ENCODE results near the gene CDK5RAP2. TPM values are rescaled to one million over a fixed set of nuclear protein-coding genes. Genes with fewer than 3 reads are reported as not detected.

CDK5RAP2 gene
- total and polyA plus RNA-seq, 8 donors, result 24.7 to 438 (median 31.3) TPM

GRCh38 chr9:120484162-120484561, 95.8 kb downstream of the CDK5RAP2 start:
- intact Hi-C loops (cut with DNase I; ENCODE audit: low total_unique reads), result no loop called here
- Histone ChIP-seq H3K4me1 (peaks cover 0 to 47% (median 14%) of the 10 kb centered on the region in 4 donors), H3K4me3 (no peak overlapping the region), H3K36me3 (peaks cover 11 to 71% (median 54%) of the 10 kb centered on the region in 4 donors), H3K27me3 (no peaks in the 10 kb centered on the region), H3K27ac (peak overlapping the region in 1 of 5 donors; percentile 63), H3K9me3 (no peaks in the 10 kb centered on the region)
- DNase-seq, result no peak
- TF ChIP-seq, protein P1, sequence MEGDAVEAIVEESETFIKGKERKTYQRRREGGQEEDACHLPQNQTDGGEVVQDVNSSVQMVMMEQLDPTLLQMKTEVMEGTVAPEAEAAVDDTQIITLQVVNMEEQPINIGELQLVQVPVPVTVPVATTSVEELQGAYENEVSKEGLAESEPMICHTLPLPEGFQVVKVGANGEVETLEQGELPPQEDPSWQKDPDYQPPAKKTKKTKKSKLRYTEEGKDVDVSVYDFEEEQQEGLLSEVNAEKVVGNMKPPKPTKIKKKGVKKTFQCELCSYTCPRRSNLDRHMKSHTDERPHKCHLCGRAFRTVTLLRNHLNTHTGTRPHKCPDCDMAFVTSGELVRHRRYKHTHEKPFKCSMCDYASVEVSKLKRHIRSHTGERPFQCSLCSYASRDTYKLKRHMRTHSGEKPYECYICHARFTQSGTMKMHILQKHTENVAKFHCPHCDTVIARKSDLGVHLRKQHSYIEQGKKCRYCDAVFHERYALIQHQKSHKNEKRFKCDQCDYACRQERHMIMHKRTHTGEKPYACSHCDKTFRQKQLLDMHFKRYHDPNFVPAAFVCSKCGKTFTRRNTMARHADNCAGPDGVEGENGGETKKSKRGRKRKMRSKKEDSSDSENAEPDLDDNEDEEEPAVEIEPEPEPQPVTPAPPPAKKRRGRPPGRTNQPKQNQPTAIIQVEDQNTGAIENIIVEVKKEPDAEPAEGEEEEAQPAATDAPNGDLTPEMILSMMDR (IDR thresholded peaks at IDR 0.05), result no peak
- TF ChIP-seq EP300 (IDR thresholded peaks at IDR 0.05) (no peak), POLR2A (IDR thresholded peaks at IDR 0.05) (no peak), POLR2AphosphoS5 (IDR thresholded peaks at IDR 0.05) (no peak)
- 91 to 95% (median 94%) methylated on average over 5 of the region's 5 CpGs for WGBS, 5 donors

DNA sequence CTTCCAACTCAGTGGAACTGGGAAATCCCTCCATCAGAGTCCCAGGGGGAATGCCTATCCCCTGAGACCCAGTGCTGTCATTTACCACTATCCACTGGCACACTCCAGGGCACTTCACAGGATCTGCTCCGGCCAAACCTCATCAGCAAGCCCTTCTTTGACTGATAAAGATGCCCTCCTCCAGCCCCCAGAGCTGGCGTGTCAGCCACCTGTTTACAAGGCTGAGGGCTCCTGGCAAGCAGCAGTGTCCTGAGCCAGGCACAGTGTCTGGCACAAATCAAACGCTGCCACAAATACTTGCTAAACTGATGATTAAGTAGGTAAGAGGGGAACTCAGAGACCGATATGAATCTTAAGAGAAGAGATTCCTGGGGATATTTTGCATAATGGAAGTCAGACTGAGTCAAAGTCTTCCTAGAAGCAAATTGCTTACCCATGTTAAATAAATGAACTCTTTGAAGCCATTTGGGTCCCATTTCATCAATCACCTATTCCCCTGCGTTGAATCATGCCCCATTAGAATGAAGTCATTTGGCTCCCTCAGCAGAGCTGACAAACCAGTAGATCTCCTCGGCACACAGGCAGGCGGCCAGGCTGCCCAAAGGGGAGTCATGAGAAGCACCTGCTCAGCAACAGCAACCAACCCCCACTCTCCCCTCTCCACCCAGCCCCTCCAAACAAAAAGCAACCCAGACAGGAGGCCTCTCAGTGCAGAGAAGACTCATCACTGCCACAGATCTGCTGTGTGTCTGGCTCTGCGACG, 97.4 kb downstream of the CDK5RAP2 start:
- Histone ChIP-seq H3K36me3 (peaks cover 5 to 57% (median 45%) of the 10 kb centered on the region in 4 donors), H3K27me3 (no peaks in the 10 kb centered on the region), H3K4me3 (no peak overlapping the region), H3K4me1 (peaks cover 0 to 52% (median 16%) of the 10 kb centered on the region in 4 donors), H3K9me3 (no peaks in the 10 kb centered on the region), H3K27ac (peak overlapping the region in 2 of 5 donors; percentile 63)
- WGBS, 5 donors, result 73 to 92% (median 89%) methylated on average over 9 of the region's 9 CpGs
- no peak for DNase-seq
- intact Hi-C loops (cut with DNase I; ENCODE audit: low total_unique reads), result no loop called here
- TF ChIP-seq, protein P1 (IDR thresholded peaks at IDR 0.05), result no peak
- TF ChIP-seq POLR2A (IDR thresholded peaks at IDR 0.05) (no peak), POLR2AphosphoS5 (IDR thresholded peaks at IDR 0.05) (no peak), EP300 (IDR thresholded peaks at IDR 0.05) (no peak)

- no peak for DNase-seq
- TF ChIP-seq, protein P1 (IDR thresholded peaks at IDR 0.05), result no peak
- no peak for TF ChIP-seq POLR2AphosphoS5 (IDR thresholded peaks at IDR 0.05)
- no peak for TF ChIP-seq EP300 (IDR thresholded peaks at IDR 0.05)
- TF ChIP-seq POLR2A (IDR thresholded peaks at IDR 0.05), result no peak
- WGBS, 5 donors, result 92 to 97% (median 94%) methylated on average over 2 of the region's 2 CpGs
- H3K27ac ChIP-seq, result peak overlapping the region in 2 of 5 donors; percentile 63
- H3K4me3 ChIP-seq, result no peak overlapping the region
- H3K9me3 ChIP-seq, result no peaks in the 10 kb centered on the region
- peaks cover 2 to 57% (median 42%) of the 10 kb centered on the region in 4 donors for H3K36me3 ChIP-seq
- intact Hi-C loops (cut with DNase I; ENCODE audit: low total_unique reads), result no loop called here
- no peaks in the 10 kb centered on the region for H3K27me3 ChIP-seq
- peaks cover 0 to 55% (median 20%) of the 10 kb centered on the region in 4 donors for H3K4me1 ChIP-seq
These were observed 98.1 kb downstream of the CDK5RAP2 start for GRCh38 chr9:120481846-120482245.

- Histone ChIP-seq H3K9me3 (no peaks in the 10 kb centered on the region), H3K27ac (peak overlapping the region in 2 of 5 donors; percentile 63), H3K4me3 (no peak overlapping the region), H3K27me3 (no peaks in the 10 kb centered on the region), H3K36me3 (peaks cover 0 to 57% (median 42%) of the 10 kb centered on the region in 4 donors), H3K4me1 (peaks cover 0 to 49% (median 18%) of the 10 kb centered on the region in 4 donors)
- 88 to 95% (median 93%) methylated on average over 1 of the region's 1 CpG for WGBS, 5 donors
- intact Hi-C loops (cut with DNase I; ENCODE audit: low total_unique reads), result no loop called here
- DNase-seq, result no peak
- TF ChIP-seq EP300 (IDR thresholded peaks at IDR 0.05) (no peak), POLR2A (IDR thresholded peaks at IDR 0.05) (no peak), POLR2AphosphoS5 (IDR thresholded peaks at IDR 0.05) (no peak)
- TF ChIP-seq, protein P1 (IDR thresholded peaks at IDR 0.05), result no peak
These were observed 98.7 kb downstream of the CDK5RAP2 start for GRCh38 chr9:120481248-120481647.
